Measurements from ENCODE around the gene TAL1. TPM values are rescaled to one million over a fixed set of nuclear protein-coding genes. Genes with fewer than 3 reads are reported as not detected.

TAL1 gene
- polyA plus RNA-seq, 1 donor, result 4.4 TPM

DNA sequence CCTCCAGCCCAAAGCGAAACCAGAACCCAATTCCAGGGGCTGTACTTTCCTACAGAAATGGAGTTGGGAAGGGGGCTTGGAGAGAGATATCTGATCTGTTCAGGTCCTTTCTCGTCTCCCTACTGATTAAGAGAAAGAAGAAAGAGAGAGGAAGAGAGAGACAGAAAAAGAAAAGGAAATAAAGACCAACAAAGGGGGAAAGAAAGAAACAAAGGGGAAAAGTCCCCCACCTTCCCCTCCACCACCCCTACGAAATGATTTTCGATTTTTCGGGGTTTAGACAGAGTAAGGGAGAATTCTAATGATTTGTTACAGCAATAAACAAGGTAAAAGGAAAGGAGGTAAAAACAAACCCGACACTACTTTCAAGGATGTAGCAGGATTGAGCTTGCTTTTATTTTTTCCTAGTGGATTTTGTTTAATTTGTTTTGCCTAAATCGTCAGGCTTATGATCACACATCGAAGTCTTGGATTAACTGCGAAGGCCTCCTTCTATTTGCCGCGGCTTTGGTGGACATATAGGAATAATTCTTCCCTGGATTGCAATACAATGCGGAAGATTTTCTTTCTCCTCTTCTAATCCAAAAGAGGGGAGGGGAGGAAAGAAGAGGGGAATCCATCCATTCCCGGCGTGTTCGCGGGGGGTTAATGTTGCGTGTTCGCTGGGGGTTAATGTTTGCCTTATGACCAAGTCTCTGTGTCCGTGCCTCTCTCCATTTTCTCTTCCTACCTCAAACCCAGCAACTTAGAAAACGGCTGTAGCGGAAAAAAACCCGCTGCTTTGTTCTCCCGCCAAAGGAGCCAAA is 1.9 kb downstream of the TAL1 start:
- DNase-seq, result no peak

DNA sequence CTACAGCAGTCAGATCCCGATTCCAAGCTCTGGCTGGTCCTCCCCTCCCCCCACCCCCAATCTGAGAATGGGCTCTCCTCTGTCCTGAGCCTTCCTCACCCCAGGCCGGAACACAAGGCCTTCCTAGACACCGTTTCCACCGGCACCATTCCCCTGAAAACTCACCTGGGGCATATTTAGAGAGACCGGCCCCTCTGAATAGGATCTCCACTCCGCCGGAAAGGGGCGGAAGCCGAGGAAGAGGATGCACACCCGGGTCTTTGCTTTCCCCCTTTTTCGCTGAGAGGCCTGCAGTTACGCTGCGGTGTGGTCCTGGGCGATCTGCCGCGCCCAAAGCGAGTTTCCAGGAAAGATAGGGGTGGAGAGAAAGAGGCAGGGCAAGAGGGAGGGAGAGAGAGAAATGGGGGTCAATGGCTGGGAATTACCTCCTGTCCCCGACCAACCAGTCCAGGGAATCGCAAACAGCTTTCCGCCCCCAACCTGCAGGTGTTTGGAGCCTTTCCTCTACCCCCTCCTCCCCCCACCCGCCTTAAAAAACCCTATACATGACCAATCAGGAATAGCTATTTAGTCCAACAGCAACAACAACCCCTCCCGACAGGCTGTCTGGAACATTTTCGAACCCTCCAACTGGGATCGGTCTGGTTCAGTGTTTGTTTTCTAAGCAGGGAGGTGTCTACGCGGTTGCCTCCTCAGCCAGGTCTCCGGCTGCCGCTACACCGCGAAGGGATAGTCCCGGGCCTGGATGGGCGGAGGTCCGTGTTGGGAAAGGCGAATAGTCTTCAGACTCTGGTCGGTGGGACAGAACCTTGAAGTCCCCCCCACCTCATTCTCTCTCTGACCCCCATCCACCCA is 2.8 kb downstream of the TAL1 start:
- DNase-seq, result no peak

DNA sequence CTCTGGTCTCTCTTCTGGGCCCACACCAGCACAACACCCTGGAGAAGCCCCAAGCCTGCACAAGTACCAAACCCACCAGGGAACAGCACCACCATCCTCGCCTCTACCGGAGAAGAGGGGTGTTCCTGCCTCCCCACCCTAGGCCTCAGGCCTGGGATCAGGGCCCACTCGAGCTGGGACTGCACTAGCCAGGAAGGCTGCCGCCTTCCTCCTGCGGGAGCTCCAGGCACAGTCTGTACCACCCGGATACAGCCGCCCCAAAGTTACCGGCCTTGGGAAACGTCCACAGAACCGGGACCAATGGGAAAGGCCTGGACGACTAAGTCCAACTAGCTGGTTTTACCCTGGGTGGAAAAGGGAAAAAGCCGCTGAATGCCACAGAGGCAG is 3.4 kb downstream of the TAL1 start:
- DNase-seq, result no peak

DNA sequence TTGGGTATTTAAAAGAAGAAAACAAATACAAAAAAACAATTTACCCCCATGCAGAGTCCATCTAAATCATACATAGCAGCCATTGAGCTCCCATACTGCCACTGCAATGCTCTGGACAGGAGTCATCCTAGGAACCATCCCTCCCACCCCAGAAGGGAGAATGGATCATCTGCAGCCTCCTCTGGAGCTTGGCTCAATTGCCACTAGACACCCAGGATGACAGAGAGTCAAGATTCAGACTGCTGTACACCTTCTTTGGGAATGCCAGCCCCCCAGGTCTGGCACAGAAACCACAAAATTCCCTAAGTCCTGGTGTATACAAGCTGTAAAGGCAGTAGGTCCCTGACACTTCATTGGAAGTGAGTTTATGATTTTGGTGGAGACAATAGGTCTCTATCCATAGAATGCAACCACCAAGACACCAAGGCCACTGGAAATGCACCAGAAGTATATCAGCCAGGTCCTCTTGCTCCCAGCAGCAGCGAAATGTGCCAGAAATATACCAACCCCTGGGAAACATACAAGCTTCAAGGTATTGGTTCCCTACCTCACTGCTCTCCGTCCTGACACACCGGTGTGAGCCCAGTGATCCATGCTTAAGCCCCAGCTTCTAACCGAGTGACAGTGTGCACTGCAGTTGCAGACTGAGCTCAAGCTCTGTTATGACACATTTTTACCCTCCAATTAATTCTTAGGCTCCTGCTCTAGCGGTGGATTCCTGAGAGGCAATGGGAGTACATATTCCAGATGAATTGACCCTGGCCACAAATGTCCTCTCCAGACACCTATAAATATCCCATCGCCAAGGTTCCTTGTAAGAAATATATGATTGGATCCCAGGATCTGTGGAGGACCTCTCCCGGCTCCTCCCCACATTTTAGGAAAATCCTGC is 4.4 kb downstream of the TAL1 start:
- no peak for DNase-seq

DNA sequence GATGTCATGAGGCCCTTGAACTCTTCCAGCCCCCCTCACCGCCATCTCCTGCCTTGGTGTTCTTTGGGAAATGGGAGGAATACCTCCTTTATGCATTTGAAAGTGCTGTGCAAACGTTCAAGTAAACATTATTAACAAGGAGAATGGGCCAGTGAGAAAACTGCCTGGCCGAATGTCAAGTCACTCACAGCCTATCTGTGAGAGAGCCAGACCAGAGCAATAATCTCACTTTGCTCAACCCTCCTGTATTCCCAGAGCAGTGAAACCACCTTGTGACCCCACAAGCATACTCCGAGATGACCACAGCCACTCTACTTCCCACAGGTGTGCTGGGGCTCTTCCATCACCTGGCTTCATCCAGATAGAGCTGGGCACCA is 5.2 kb downstream of the TAL1 start:
- DNase-seq, result no peak

DNA sequence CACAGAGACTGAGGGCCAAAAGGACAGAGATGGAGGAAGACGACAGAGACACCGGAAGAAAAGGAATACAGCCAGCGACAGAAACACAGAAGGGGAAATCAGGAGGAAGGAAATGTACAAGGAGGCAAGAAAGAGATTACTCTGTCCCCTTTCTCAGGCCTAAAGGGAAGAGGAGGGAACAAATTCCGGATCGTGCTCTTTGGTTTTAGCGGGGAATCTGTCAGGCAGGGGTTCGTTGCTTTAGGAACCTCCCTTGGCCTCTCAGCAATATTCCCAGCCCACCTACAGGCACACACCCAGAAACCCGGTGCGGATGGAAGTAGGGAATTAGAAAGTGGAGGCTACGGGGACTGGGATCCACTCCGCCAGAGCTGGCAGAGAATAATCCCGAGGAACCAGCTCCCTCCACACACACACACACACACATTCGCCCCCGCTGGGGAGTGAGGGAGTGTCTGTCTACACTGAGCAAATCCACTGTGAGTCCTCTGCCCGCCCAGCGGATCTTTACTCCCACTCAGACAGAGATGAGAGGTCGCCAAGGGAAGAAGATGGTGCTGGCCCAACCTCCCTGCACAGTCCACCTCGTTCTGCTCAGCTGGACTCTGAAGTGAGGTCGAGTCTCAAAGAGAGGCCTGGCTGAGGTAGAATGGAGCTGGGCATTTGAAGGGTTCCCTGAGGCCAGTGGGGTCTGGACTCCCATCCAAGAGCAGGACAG is 5.7 kb downstream of the TAL1 start:
- no peak for DNase-seq

DNA sequence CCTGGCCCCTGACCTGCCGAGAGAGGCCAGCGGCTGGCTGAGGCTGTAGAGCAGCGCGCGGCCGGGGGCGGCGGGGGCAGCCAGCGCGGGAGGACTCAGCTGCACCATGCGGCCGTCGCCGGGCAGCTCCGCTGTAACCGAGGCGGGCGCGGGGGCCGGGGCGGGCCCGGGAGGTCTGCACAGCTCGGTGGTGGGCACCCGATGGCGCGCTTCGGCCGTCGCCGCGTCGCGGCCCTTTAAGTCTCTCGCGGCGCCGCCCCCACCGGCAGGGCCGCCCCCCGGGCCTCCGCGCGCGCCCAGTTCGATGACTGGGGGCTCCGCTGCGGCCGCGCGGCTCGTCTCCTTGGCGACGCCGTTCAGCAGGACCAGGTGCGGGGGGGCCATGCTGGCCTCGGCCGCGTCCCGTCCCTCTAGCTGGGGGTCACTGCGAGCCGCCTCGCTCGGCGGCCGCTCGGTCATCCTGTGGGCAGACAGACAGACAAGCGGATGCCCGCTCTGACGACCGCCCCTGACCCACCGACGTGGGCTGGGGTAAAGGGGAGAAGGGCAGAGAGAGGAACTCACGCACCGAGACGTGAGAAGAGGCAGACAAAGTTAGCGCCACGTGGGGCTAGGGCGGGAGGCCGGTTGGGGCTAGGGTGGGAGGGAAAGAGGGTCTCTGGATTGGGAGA is 6.5 kb downstream of the TAL1 start:
- DNase-seq, result no peak

DNA sequence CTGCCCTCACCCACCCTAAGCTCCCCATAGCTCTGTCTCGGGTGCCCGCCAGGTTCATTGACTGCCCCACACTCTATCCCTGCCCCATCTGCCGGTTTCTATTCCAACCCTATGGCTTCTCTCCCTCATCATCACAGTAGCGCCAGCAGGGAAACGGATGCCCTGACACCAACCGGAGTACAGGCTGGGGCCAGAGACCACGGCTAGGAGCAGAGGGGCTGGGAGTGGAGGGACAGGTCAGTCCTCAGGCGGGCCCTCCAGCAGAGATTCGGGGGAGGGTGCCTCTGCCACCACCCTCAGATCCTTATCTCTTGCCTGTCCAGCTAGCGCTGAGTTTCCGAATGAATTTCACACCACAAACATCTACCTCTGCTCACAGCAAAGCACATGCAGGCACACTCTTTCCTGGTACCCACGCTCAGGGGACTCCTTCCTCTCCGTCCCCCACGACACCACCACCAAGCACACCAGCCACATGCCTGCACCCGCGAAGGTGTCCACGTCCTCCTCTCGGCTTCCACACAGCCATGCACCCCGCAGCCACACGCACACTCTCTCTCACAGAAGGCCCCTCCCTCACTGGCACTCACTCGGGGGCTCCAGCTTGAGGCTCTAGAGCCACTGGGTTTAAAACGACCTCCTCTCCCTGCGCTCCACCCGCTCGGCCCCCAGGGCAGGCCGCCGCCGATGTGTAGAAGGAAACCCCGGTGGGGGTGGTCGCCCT is 7.2 kb downstream of the TAL1 start:
- no peak for DNase-seq

DNA sequence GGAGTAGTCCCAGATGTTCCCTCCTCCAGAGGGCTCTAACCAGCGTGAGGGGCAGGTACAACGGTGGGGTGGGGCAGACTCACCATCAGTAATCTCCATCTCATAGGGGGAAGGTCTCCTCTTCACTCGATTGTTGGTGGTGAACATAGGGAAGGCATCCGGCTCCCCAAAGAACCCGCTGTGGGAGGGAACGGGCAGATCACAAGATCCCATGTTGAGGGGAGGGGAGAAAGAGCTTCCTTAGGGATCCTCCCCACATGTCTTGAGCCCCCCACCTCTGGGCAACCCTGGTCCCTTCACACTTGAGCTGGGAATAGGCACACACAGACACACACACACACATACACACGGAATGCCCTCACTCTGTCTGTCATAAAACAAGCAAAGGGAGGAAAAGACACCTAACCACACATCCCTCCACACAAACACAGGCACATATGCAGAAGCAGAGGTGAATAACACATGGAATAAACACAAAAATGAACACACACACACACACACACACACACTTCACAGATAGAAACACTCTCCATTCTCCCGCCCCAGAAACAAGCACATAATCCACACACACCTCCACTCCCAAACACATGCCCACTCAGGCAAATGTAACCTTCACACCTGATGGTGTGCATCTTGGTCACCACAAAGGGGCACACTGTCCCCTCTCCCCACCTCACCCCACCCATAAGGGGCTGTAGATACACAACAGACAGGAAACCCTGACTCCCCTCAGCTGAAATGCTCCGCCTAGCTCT is 7.9 kb downstream of the TAL1 start:
- no peak for DNase-seq

DNA sequence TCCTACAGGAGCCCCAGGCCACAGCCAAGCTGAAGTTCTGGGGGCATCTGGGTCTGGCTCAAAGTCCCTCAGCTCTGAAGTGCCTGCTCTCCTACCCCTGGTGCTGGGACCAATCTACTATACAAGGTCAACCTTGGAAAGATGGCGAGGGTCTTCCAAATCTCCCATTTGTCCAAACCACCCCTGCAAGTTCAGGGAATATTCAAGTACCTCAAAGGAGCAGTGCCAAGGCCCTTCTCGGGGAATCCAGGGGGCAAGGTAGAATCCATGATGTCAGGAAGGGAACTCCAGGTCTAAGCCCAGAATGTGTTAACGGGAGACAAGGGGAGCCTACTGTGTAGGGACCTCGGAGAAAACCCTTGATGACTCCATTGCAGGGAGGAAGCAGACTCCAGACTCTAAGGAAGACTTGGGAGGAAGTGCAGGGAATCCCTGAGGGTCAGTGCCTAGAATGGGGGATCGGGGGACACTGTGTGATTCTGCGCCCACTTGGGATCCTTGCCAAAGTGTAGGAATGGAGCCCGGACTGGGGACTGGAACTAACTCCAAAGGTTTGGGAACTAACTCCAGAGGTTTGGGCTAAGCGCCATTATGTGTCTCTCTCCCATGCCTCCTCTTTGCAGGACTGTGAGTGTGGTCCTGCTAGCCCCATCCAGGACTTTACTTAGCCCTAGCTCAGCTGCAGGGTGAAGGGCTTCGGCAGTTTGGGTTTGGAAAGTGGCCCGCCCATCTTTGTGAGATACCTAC is 8.7 kb downstream of the TAL1 start:
- DNase-seq, result no peak

DNA sequence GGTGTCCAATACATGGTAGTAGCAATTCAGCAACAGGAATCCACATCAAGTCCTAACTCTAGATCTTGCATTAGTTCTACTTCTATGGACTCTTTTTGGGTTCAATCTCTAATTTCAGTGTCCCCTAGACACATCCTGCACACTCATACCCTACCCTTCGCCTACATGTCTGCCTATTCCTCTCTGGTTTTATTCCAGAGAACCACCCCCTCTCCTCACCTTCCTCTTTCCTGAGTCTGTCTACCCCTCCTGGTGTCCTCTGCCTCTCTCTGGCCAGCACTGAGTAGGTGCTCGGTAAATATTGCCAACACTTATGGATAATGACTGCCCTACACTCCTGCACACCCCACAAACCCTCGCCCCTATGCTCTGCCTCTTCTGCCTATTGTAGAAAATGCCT is 9.5 kb downstream of the TAL1 start:
- DNase-seq, result no peak

DNA sequence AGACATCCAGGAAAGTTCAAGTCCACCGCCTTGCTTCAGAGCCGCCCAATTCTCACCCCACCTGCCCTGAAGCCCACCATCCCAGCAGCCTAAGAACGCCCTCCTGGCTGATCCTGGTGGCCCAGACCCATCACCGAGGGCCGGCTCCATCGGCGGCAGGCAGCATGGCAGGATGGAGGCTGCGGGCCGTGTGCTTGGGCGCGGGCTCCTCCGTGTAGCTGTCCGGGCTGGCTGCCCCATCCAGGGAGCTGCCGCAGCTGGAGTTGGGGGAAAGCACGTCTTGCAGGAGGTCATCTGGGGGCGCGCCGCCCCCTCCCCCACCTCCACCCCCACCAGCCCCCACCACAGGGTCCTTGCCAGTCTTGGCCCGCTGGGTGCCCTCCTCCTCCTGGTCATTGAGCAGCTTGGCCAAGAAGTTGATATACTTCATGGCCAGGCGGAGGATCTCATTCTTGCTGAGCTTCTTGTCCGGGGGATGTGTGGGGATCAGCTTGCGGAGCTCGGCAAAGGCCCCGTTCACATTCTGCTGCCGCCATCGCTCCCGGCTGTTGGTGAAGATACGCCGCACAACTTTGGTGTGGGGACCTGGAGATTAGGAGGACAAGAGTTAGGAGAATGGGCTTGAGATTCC is 12.3 kb downstream of the TAL1 start:
- DNase-seq, result no peak

DNA sequence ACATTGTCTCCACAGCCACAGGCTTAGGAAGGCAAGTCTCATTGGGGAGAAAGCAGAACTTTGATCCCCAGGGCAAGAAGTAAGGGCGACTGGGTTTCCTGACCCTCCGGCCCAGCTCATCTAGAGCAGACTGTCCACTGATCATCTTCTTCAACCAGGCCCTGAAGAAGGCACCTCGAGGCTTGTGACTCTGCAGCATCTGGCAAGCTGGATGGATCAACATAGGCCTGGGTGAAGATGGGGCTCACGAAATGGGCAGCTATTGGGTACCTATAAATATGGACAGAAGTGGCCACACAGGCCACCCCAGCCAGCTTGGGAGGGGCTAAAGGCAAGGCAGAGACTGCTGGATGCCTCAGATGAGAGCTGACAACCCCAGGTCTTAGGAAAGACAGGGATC is 13.0 kb downstream of the TAL1 start:
- no peak for DNase-seq

DNA sequence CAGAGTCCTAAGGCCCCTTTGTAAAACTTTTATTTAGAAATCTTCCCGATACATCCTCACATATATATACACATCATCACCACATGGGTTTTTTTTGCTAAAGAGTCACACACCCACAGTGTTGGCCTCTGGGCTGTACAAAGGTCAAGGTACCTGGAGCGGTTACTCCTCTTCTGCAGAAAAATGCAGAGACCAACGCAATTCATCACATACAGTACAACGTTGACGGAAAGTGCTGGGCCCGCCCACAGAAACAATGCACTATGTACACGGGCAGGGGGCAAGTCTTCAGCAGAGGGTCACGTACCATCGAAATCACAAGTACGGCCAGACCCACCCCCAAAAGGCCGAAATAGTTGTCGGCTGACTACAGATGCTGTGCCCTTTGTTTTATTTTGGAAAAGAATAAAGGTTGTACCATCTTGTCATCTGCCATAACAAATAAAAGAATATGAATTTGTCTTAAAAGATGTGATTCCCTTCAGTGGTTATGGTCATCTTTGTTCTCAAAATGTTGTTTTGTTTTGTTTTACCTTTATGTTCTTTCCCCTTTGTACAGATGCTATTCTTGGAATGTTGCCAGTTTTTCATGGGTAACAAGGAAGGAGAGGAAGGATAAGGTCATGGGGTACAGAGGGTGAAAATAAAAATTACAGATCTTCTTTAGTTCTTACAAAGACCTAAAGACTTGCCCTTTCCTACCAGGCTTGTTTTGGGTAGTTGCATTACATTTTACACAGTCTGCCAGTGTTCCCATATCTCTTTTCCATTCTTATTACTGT is 15.6 kb downstream of the TAL1 start:
- no peak for DNase-seq

DNA sequence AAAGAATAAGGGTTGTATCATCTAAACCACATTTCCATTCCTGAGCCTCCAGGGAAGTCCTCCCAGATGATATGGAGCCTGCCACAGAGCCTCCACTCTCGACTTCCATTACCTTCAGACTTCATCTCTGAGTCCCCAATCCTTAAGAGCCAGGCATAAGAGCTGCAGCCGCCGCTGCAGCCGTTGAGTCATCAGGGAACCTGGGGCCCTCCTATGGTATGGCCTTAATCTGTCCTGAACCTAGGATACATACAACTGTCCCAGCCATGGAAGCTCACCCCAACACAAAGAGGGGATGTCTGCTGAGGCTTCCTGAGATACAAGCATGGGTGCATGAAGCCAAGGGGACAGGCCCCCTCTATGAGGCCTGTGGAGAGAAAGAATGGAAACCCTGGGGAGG is 16.3 kb downstream of the TAL1 start:
- no peak for DNase-seq

DNA sequence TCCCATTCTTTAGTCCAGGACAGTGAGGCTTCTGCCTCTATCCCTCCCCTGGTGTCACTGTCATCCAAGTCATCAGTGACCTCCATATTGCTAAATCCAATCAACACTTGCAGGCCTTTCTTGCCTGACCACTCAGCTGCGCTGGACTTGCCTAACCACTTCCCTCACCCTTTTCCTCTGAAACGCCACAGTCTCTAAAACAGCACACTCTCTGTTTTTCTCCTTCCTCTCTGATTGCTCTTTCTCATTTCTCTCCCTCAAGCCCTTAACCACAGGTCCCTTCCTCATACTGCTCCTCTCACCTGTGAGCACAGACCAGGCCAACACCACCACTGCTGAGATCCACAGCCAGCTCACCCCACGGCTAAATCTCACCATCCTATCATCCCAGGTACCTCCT is 17.5 kb downstream of the TAL1 start:
- no peak for DNase-seq

DNA sequence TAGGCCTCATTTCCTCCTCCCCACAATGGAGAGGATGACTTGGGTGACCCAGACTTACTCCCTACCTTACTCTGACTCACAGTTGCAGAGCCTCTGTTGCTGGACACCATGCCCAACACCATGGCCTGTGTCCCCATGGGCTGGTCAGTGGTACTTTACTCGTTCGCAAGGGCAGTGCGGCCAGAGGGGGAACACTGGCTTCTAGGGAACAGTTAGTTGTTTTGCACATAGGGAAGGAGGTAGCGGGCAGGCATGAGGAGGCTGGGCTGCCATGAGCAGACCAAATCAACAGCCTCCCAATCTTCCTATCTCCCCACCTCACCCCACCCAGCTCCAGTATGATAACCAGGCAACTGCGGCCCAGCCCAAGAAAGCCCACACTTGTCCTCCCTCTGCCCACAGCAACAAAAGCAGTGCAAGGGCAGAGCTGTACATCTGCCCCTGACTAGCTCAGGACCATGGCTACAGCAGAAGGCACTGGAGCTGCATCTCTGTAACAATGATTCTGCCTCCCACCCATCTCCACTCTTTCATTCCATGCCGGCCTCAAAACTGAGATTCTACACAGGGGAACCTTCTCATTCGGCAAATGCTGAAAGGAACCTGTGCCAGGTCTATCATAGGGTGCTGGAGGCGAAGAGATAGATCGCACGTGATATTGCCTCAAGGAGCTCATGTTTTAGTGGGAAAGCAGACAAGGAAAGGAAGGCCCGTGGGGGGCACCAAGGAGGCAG is 18.6 kb downstream of the TAL1 start:
- no peak for DNase-seq
